ENCODE data around the gene TACC3. TPM values are rescaled to one million over a fixed set of nuclear protein-coding genes. Genes with fewer than 3 reads are reported as not detected.

TACC3 gene
- total RNA-seq, 1 donor = 16.0 TPM

DNA sequence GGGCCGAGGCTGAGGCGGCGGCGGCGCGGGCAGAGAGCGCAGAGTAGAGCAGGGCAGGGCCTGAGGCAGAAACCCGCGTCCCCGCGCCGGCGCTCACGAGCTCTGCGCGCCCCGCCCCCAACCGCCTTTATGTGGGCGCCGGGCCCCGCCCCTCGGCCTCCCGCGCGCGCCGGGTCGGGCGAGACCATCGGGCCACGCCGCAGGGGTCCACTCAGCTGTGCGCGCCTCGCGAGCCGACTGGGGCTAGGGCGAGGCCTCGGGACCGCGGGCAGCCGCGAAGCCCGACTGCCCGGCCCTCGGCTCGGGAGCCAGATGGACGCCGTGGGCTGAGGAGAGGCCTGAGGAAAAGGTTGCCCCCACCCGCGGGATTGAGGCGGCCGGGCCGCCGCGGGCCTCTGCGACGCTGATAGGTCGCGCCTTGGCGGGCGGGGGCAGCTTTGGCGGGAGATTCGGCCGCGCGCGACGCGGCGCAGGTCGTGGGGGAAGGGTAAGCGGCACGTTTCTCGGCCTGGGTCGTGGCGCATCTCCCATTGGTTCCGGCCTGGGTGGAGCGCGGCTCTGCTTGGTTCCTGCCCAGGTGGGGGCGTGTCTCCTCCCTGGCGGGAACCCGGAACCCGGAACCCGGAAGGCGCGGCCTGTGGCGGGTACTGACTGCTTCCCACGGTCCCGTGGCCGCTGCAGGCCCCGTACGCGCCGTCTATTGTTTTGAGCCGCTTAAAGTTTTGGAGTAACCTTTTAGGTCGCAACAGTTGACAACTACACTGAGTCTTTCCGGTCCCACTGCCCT lies 8.9 kb upstream of the TACC3 start, which contains the start of gene SLBP:
TSS of gene SLBP (minus strand) at position 104 of the 787 bp plus-strand sequence. CDS start 131 bp downstream, outside the sequence.
- H3K4me3 ChIP-seq (ENCODE audit: low read depth, low read length) = peak within 1 kb of the TSS; percentile 84
- TF ChIP-seq, protein P1, sequence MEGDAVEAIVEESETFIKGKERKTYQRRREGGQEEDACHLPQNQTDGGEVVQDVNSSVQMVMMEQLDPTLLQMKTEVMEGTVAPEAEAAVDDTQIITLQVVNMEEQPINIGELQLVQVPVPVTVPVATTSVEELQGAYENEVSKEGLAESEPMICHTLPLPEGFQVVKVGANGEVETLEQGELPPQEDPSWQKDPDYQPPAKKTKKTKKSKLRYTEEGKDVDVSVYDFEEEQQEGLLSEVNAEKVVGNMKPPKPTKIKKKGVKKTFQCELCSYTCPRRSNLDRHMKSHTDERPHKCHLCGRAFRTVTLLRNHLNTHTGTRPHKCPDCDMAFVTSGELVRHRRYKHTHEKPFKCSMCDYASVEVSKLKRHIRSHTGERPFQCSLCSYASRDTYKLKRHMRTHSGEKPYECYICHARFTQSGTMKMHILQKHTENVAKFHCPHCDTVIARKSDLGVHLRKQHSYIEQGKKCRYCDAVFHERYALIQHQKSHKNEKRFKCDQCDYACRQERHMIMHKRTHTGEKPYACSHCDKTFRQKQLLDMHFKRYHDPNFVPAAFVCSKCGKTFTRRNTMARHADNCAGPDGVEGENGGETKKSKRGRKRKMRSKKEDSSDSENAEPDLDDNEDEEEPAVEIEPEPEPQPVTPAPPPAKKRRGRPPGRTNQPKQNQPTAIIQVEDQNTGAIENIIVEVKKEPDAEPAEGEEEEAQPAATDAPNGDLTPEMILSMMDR (IDR thresholded peaks at IDR 0.05; ENCODE audit: insufficient read depth, low read depth, low read length) = no peak
- DNase-seq (ENCODE audit: low read depth) = peak; percentile 95

DNA sequence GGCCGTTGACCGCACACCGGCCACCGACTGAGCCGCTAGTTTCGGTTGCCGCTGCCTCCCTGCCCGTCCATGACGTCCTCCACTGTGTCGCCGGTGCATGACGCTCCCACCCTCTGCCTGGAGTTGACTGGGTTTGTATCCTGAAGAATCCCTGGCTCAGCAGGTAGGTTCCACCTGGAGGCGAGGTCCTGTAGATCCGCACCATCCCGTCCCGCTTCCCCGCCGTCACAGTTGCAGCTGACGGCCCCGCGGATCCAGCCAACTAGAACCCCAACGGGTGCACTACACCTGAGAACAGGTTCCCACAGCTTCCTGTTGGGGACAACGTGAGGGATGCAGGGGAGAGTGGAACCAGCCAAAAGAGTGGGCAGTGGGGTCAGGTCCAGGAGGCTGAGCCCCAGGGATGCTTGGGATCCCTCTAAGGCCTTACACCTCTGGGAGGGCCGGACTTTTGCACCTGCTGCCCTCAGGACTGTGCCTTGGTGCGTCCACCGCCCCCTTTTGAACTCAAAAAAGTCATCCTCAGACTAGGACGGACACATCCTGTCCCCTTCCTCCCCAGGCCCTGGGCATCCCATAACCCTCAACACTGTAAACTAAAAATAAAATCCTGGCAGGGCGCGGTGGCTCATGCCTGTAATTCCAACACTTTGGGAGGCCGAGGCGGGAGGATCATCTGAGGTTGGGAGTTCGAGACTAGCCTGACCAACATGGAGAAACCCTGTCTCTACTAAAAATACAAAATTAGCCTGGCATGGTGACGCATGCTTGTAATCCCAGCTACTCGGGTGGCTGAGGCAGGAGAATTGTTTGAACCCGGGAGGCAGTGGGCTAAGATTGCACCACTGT lies 8.1 kb upstream of the TACC3 start:
- DNase-seq (ENCODE audit: low read depth) = no peak
- H3K4me3 ChIP-seq (ENCODE audit: low read depth, low read length) = peak overlapping the region; percentile 79
- TF ChIP-seq, protein P1 (IDR thresholded peaks at IDR 0.05; ENCODE audit: insufficient read depth, low read depth, low read length) = no peak

DNA sequence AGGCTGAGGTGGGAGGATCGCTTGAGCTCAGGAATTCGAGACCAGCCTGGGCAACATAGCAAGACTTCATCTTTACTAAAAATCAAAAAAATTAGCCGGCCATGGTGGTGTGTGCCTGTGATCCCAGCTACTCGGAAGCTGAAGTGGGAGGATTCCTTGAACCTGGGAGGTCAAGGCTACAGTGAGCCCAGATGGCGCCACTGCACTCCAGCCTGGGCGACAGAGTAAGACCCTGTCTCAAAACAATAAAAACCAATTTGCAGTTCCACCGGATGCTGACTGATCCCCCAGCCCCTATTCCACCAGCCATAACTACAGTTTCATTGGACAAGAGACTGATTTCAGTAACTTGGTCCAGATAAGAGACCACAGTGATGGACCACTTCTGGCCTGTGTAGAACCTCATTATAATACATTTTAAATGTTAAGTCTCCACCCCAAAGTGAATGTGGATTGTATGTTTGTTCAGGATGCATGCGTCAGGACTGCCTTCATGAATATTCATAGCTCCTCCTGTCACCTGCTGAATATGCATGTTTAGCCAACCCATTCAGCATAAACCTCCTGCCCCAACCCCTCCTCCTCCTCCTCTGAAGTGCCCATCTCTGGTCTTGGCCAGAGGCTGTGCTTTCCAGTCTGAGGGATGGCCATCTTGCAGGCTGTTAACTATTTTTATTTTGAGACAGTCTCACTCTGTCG lies 6.9 kb upstream of the TACC3 start:
- TF ChIP-seq, protein P1 (IDR thresholded peaks at IDR 0.05; ENCODE audit: insufficient read depth, low read depth, low read length) = no peak
- no peak for DNase-seq (ENCODE audit: low read depth)
- no peak overlapping the region for H3K4me3 ChIP-seq (ENCODE audit: low read depth, low read length)

DNA sequence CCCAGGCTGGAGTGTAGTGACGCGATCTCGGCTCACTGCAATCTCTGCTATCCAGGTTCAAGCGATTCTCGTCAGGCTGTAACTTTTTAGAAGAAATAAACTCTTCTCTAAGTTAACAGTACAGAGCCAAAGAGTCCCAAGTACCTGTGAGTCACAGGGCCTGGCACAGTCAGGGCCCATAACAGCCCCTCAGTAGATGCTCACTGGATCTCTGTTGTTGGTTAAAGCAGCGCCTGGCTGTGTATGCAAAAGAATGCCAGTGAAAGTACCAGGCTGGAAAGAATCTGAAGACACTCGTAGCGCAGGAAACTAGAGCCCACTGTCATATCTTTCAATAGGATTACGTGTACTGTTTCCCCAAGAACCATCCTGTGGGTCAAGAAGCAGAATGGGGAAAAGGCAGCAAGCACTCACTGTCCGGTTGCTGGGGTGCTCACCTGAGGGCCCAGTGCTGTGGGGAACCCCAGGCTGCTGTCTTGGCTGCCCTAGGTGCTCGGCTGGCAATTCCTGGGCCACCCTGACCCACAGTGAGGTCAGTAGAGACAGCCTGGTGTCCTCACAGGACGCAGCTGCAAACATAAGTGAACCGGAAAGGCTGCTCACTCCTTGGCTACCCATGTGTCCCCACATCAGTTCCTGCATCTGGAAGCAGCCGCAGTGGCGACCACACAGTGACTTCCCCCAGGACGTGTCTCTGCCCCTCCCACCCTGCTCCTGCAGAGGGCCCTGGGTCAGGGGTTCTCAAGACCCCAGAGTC lies 6.1 kb upstream of the TACC3 start:
- no peak for DNase-seq (ENCODE audit: low read depth)
- H3K4me3 ChIP-seq (ENCODE audit: low read depth, low read length) = no peak overlapping the region
- TF ChIP-seq, protein P1 (IDR thresholded peaks at IDR 0.05; ENCODE audit: insufficient read depth, low read depth, low read length) = no peak

DNA sequence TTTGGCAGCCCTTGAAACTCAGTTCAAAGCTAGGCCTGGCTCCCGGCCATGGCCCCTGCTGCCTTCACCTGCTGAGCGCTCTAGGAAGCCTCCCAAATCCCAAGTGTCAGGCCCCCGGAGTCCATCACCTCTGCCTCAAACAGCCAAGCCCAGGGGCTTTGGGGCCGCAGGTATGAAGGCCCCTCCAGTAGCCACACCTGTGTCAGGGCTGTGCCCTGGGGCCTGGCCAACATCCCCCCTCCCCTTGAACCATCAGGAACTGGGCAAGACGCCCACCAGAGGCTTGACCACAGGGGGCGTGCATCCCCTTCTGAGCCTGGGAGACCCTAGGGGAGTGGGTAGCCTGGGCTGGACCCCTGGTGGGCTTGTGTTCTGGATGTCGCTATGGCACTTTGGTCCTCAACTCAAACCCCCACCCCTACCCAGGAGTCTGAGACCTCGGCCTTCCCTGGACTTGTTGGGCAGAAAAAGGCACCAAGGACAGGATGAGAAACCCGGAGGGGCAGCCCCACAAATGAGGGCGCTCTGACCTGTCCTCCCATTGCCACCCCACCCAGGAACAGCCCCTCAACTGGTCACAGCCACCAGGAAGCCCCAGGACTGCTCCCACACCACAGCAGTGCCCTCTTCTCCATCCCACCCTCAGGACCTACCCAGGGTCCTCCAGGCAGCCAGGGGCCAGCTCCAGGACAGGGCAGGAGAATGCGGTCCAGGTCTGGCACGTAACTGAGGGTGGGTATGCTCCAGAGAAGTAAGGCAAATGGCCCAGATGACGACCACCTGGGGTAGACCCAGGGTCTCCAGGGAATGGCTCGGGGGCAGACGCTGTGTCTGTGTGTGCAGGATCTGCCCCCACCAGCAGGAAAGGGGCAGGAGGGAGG lies 5.0 kb upstream of the TACC3 start:
- no peak overlapping the region for H3K4me3 ChIP-seq (ENCODE audit: low read depth, low read length)
- no peak for DNase-seq (ENCODE audit: low read depth)
- TF ChIP-seq, protein P1 (IDR thresholded peaks at IDR 0.05; ENCODE audit: insufficient read depth, low read depth, low read length) = no peak
